ENCODE data around the gene ZNF280C. TPM values are rescaled to one million over a fixed set of nuclear protein-coding genes. Genes with fewer than 3 reads are reported as not detected.

The ZNF280C gene
- total RNA-seq, 1 experiment from 2014 or later, result 15.0 TPM

DNA sequence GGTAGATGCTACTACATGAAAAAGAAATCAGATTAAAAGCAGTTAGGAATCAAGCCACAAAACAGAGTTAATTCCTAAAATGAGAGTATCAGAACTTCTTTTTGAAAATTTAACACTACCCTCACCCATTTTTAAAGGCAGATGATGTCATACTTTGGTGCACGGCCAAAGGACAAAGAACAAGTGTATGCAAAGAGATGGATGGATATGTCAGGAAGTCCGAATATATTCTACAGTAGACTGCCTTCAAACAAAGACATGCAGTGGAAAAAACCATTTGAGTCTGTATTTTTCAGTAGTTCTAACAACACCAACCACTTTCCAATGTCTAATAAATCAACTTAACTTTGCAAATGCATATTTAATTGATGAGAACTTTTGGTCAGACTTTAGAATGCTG is 105.3 kb downstream of the ZNF280C start:
- Mint-ChIP-seq H3K4me1 (peaks cover 10% of the 10 kb centered on the region), H3K9me3 (no peaks in the 10 kb centered on the region), H3K36me3 (no peaks in the 10 kb centered on the region), H3K27ac (no peak overlapping the region), H3K4me3 (no peak overlapping the region), H3K27me3 (ENCODE audit: low read depth) (no peaks in the 10 kb centered on the region)
- DNase-seq (ENCODE audit: low spot score) (no peak), ATAC-seq (no peak)
- CTCF ChIA-PET, result no interaction called here
- POLR2A ChIA-PET, result no interaction called here
- TF ChIP-seq SMAD4 (CRISPR knock-in tag; IDR thresholded peaks at IDR 0.05) (no peak), ESRRA (CRISPR knock-in tag; IDR thresholded peaks at IDR 0.05; ENCODE audit: borderline replicate concordance) (no peak), CREM (CRISPR knock-in tag; IDR thresholded peaks at IDR 0.05) (no peak), ZNF281 (CRISPR knock-in tag; IDR thresholded peaks at IDR 0.05) (no peak), ATF1 (CRISPR knock-in tag; IDR thresholded peaks at IDR 0.05) (no peak), NFATC4 (CRISPR knock-in tag; IDR thresholded peaks at IDR 0.05) (no peak), ZNF512 (CRISPR knock-in tag; IDR thresholded peaks at IDR 0.05; ENCODE audit: borderline replicate concordance) (no peak), ZNF263 (CRISPR knock-in tag; IDR thresholded peaks at IDR 0.05; ENCODE audit: low read depth) (no peak), NR3C1 (CRISPR knock-in tag; conservative IDR thresholded peaks at IDR 0.05; ENCODE audit: low read depth) (no peak), TCF7 (CRISPR knock-in tag; IDR thresholded peaks at IDR 0.05; ENCODE audit: low read depth) (no peak), FOXJ3 (CRISPR knock-in tag; IDR thresholded peaks at IDR 0.05; ENCODE audit: borderline replicate concordance) (no peak), ZNF396 (CRISPR knock-in tag; IDR thresholded peaks at IDR 0.05; ENCODE audit: borderline replicate concordance) (no peak), CBFB (CRISPR knock-in tag; IDR thresholded peaks at IDR 0.05; ENCODE audit: low read depth) (no peak), PRDM15 (CRISPR knock-in tag; IDR thresholded peaks at IDR 0.05) (no peak), ZBTB43 (CRISPR knock-in tag; IDR thresholded peaks at IDR 0.05) (no peak), MXD4 (CRISPR knock-in tag; IDR thresholded peaks at IDR 0.05; ENCODE audit: borderline replicate concordance) (no peak), AFF4 (CRISPR knock-in tag; IDR thresholded peaks at IDR 0.05; ENCODE audit: borderline replicate concordance) (no peak), ZNF232 (CRISPR knock-in tag; IDR thresholded peaks at IDR 0.05) (no peak), EMX1 (CRISPR knock-in tag; IDR thresholded peaks at IDR 0.05) (no peak)

All from WTC11 (cell line).